BLaER1 (cell line): ENCODE results near the gene C1orf159.
"Not testable (repeated sequence)": the region's sequence is repeated elsewhere in the genome, so short reads cannot be mapped to it uniquely, and the experiment has no call there.

Experiments
- H3K27ac ChIP-seq: shearing (Covaris generic); formaldehyde crosslinking; 2 replicates; pipeline ENCODE4 v1.8.1; 2022
- H3K27me3 ChIP-seq: shearing (Covaris generic); formaldehyde crosslinking; 2 replicates; pipeline ENCODE4 v1.8.1; 2022
- H3K36me3 ChIP-seq: shearing (Covaris generic); formaldehyde crosslinking; 2 replicates; pipeline ENCODE4 v1.8.1; 2022
- H3K4me1 ChIP-seq: shearing (Covaris generic); formaldehyde crosslinking; 2 replicates; pipeline ENCODE4 v1.8.1; 2022
- H3K4me2 ChIP-seq: shearing (Covaris generic); formaldehyde crosslinking; 2 replicates; pipeline ENCODE4 v1.8.1; 2022
- H3K4me3 ChIP-seq: shearing (Covaris generic); formaldehyde crosslinking; 2 replicates; pipeline ENCODE4 v1.8.1; 2022
- H3K9ac ChIP-seq: shearing (Covaris generic); formaldehyde crosslinking; 2 replicates; pipeline ENCODE4 v1.8.1; 2022
- H3K9me3 ChIP-seq: shearing (Covaris generic); formaldehyde crosslinking; 2 replicates; pipeline ENCODE4 v1.8.1; 2022
- H4K20me1 ChIP-seq: shearing (Covaris generic); formaldehyde crosslinking; 2 replicates; pipeline ENCODE4 v1.8.1; 2022
- Cebpa-rat ChIP-seq: shearing (Covaris generic); IDR thresholded peaks from 2 replicates; pipeline ENCODE4 v1.8.1; 2022

C1orf159 gene

DNA sequence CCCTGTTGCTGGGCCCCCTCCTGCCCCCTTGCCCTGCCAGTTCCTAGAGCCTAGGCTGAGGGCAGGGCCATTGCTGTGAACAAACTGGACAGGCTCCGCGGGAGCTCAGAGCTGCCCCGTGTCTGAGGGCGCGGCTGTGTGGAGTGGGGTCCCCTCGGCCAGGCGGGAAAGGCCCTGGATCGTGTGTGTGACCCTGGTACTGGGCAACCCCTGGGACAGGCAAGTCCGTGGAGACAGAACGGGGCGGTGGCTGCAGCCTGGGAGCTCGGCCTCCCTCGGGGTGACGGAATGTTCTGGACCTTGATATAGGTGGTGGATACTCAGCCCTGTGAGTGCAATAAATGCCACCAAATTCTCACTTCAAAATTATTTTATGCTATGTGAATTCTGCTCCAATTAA is 27.7 kb upstream of the C1orf159 start:
- Histone ChIP-seq H3K4me1 (peaks cover 62% of the 10 kb centered on the region), H3K9ac (peak overlapping the region; percentile 83), H3K36me3 (no peaks in the 10 kb centered on the region), H3K9me3 (no peaks in the 10 kb centered on the region), H3K4me3 (no peak overlapping the region; the same call in 1 of the 2 replicates), H3K27ac (peak overlapping the region; percentile 97), H3K27me3 (peaks cover 5% of the 10 kb centered on the region; the same call in 1 of the 2 replicates), H4K20me1 (no peaks in the 10 kb centered on the region), H3K4me2 (peak overlapping the region; percentile 81)
- TF ChIP-seq Cebpa-rat: no peak

DNA sequence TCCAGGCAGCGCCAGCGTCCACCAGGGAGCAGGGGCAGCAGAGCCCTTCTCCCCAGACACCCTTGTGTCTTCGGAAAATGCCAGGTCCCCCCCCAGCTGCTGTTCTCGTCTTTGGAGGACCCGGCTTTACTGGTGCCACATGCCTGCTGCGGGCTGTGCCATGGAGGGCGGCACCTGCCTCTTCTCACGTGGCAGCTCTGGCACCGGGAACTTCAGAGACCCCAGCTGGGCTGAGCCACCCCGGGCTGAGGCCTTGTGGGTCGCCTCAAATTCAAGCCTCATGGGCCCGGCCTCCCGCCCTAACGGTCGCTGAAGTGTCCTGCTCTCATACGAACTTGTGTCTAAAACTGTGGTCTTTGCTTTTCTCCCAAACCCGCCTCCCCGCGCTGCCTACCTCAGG is 27.0 kb upstream of the C1orf159 start:
- Histone ChIP-seq H3K27me3 (peaks cover 5% of the 10 kb centered on the region; the same call in 1 of the 2 replicates), H4K20me1 (no peaks in the 10 kb centered on the region), H3K36me3 (no peaks in the 10 kb centered on the region), H3K4me3 (no peak overlapping the region; the same call in 1 of the 2 replicates), H3K4me2 (peak overlapping the region; percentile 81), H3K4me1 (peaks cover 70% of the 10 kb centered on the region), H3K27ac (peak overlapping the region; percentile 97), H3K9me3 (no peaks in the 10 kb centered on the region), H3K9ac (peak overlapping the region; percentile 83)
- TF ChIP-seq Cebpa-rat: no peak

DNA sequence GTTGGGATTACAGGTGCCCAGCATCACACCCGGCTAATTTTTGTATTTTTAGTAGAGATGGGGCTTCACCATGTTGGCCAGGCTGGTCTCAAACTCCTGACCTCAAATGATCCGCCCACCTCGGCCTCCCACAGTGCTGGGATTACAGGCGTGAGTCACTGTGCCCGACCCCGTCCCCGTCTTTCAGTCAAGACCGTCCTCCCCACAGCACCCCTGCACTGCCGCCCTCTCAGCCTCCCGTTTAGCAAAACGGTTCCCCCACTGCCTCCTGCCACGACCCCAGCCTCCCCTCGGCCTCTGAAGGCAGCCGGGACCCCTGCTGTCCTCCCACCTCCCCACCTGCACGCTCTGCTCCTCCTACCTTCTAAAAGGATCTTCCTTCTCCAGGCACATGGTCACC is 26.5 kb upstream of the C1orf159 start:
- peak overlapping the region; percentile 97 for H3K27ac ChIP-seq
- H3K4me1 ChIP-seq: peaks cover 75% of the 10 kb centered on the region
- not testable (repeated sequence) for H4K20me1 ChIP-seq, H3K4me3 ChIP-seq, H3K9me3 ChIP-seq, H3K27me3 ChIP-seq, H3K36me3 ChIP-seq
- peak overlapping the region; percentile 81 for H3K4me2 ChIP-seq
- peak overlapping the region; percentile 83 for H3K9ac ChIP-seq

DNA sequence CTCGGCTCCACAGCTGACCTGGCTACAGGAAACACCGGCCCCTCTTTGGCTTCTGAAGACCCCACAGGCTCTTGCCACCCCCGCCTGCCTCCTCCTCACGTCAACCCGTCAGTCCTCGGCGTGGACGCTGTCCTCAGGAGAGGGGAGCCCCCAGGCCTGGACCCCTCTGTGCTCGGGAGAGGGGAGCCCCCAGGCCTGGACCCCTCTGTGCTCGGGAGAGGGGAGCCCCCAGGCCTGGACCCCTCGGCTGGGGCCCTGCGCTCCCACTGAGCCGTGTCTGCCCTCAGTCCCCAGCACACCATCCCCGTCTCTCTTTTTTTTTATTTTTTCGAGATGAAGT is 26.0 kb upstream of the C1orf159 start:
- Histone ChIP-seq H3K4me3 (no peak overlapping the region), H3K4me1 (peaks cover 78% of the 10 kb centered on the region), H3K9ac (peak overlapping the region; percentile 32; the same call in 1 of the 2 replicates), H3K27ac (peak overlapping the region; percentile 65), H4K20me1 (no peaks in the 10 kb centered on the region), H3K27me3 (peaks cover 5% of the 10 kb centered on the region; the same call in 1 of the 2 replicates), H3K36me3 (no peaks in the 10 kb centered on the region), H3K4me2 (peak overlapping the region; percentile 81), H3K9me3 (no peaks in the 10 kb centered on the region)
- TF ChIP-seq Cebpa-rat: no peak

DNA sequence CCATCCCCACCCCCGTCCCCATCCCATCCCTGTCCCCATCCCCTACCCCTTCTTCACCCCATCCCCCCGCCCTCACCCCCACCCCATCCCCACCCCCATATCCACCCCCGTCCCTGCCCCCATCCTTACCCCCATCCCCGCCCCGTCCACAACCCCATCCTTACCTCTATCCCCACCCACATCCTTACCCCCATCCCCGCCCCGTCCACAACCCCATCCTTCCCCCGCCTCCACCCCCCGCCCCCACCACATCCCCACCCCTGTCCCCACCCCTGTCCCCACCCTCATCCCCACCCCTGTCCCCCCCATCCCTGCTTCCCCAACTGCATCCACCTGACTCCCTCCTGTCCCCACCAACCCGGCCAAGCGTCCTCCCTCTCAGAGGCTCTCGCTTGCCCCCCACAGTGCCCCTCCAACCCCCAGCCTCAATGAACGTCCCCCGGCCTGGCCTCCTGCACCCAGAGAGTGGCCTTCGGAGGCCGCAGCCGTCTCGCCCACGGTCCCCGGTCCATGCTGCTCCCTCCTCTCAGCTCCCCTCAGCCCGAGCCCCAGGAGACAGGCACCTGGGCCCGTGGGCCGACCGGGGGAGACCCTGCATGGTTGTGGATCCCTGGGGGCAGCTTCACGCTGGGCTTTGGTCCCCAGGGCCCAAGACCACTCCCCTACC is 25.5 kb upstream of the C1orf159 start:
- Histone ChIP-seq H3K9ac (peak overlapping the region; percentile 32; the same call in 1 of the 2 replicates), H3K4me3 (no peak overlapping the region), H4K20me1 (no peaks in the 10 kb centered on the region), H3K9me3 (no peaks in the 10 kb centered on the region), H3K36me3 (no peaks in the 10 kb centered on the region), H3K27me3 (peaks cover 5% of the 10 kb centered on the region; the same call in 1 of the 2 replicates), H3K27ac (peak overlapping the region; percentile 65), H3K4me2 (peak overlapping the region; percentile 81), H3K4me1 (peaks cover 80% of the 10 kb centered on the region)
- TF ChIP-seq Cebpa-rat: no peak

DNA sequence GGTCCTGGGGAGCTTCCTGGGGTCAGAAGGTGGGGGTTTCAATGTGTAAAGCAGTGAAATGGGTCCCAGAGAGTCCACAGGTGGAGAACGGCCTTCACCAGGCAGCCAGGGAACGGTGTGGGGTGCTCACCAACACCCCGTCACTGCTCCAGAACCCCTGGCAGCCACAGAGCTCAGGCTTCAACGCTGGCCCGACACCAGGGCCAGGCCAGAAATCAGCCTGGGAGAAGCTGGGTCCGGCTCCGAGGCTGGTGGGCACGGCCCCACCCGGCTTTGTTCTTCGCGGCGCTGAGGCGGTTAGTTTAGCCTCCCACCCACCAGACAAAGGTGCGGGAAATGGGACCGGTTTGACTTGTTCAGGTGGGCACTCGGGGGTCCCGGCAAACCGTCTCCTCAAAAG is 24.8 kb upstream of the C1orf159 start:
- Histone ChIP-seq H3K4me1 (peaks cover 80% of the 10 kb centered on the region), H4K20me1 (no peaks in the 10 kb centered on the region), H3K9ac (no peak overlapping the region)

DNA sequence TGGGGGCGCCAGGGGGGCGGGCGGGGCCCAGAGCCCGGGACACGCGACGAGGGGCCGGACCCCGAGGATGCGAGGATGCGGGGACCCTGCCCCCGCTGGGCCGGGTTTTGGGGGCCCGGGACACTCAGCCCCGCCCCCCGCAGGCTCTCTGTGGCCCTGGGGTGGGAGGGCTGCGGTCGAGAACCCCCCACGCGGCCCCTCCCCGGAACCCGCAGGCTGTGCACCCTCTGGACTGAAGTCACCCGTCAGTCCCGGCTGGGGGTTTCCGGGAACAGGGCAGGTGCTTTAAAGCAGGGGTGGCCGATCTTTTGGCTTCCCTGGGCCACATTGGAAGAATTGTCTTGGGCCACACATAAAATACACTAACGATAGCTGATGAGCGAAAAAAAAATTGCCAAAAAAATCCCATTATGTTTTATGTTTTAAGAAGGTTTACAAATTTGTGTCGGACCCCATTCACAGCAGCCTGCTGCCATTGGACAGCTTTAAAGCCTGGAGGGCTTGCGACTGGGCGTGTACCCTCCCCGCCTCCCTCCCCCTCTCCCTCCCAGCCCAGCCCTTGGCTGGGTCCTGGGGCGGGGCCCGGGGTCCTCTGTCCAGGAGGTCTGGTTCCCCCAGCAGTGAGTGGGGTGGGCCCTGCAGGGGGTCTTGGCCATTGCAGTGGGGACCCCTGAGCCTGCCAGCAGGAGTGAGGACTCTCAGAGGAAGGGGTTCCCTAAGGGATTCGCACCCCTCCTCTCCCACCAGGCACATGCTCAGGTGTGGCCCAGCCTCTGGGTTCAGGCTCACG is 21.6 kb upstream of the C1orf159 start:
- H4K20me1 ChIP-seq: no peaks in the 10 kb centered on the region
- no peak for TF ChIP-seq Cebpa-rat
- peaks cover under 1% of the 10 kb centered on the region; the same call in 1 of the 2 replicates for H3K27me3 ChIP-seq
- no peak overlapping the region for H3K27ac ChIP-seq
- H3K4me1 ChIP-seq: peaks cover 80% of the 10 kb centered on the region
- peak overlapping the region; percentile 98 for H3K4me2 ChIP-seq
- H3K9me3 ChIP-seq: no peaks in the 10 kb centered on the region
- peak overlapping the region; percentile 58; the same call in 1 of the 2 replicates for H3K4me3 ChIP-seq
- no peaks in the 10 kb centered on the region for H3K36me3 ChIP-seq
- no peak overlapping the region; the same call in 1 of the 2 replicates for H3K9ac ChIP-seq

More for the DNA sequence above, 24.8 kb upstream of the C1orf159 start:
- Histone ChIP-seq H3K9me3 (no peaks in the 10 kb centered on the region), H3K4me2 (peak overlapping the region; percentile 26), H3K27me3 (peaks cover 5% of the 10 kb centered on the region; the same call in 1 of the 2 replicates), H3K27ac (peak overlapping the region; percentile 19; the same call in 1 of the 2 replicates), H3K4me3 (no peak overlapping the region), H3K36me3 (no peaks in the 10 kb centered on the region)
- no peak for TF ChIP-seq Cebpa-rat

DNA sequence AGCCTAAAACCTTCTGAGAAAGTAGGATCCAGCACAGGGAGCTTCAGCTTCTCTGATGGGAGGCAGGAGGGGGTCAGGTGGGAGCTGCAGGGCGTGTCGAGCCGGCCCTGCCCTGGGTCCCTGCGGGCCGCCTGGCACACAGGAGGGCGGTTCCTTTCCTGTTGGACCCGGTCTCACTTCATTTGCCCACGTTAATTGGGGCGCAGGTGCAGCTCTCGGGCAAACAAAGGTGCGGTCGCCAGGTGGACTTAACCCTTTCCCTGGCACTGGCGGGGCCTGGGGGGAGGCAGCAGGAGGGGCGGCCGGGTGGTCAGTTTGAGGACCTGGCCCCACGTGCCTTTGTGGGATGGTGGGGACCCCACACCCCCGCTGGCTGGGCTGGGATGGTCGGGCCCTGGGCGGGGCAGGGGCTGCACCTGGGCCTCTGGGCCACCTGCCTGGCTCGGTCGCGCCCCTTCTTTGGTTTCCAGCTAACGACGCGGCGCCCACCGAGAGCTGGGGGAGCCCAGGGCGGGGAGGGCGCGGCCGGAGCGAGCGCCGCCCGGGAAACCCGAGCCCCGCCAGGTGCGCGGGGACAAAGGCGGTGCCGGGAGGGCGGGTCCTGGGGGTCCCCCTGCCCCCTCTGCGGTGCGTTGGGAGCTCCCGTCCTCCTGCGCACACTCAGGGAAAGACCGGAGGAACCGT is 20.8 kb upstream of the C1orf159 start:
- Histone ChIP-seq H3K36me3 (no peaks in the 10 kb centered on the region), H3K9ac (0 out of 2 replicates have a peak overlapping the region, but pooled peaks have one; percentile 22), H3K27me3 (no peaks in the 10 kb centered on the region), H3K9me3 (no peaks in the 10 kb centered on the region), H3K4me2 (peak overlapping the region; percentile 98), H4K20me1 (no peaks in the 10 kb centered on the region), H3K4me3 (peak overlapping the region; percentile 58), H3K4me1 (peaks cover 80% of the 10 kb centered on the region), H3K27ac (peak overlapping the region; percentile 55)
- TF ChIP-seq Cebpa-rat: no peak

DNA sequence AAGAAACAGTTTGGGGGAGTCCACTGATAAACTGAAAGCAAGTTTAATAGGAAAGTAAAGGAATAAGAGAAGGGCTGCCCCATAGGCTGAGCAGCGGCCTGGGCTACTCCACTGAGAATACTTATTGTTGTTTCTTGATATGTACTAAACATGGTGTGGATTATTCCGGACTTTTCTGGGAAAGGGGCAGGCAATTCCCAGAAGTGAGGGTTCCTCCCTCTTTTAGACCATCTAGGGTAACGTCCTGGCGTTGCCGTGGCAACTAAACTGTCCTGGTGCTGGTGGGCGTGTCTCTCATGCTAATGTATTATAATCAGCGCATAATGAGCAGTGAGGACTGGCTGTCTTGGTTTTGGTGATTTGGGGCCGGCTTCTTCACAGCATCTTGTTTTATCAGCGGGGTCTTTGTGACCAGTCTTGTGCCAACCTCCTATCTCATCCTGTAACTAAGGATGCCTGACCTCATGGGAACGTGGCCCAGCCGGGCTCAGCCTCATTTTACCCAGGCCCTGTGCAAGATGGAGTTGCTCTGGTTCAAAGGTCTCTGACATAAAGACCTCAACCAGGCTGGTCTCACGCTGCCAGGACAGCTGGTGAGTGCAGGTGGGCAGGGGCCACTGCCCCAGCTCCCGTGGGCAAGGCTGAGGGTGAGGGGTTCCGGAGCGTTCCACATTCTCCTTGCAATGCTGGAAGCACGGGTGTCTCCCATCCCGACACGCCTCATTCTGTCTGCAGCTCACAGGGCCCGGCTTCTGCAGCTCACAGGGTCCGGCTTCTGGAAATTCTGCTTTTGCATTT is 19.6 kb upstream of the C1orf159 start:
- H3K4me2 ChIP-seq: peak overlapping the region; percentile 98
- H4K20me1 ChIP-seq: no peaks in the 10 kb centered on the region
- peak overlapping the region; percentile 11; the same call in 1 of the 2 replicates for H3K27ac ChIP-seq
- H3K4me1 ChIP-seq: peaks cover 78% of the 10 kb centered on the region
- TF ChIP-seq Cebpa-rat: no peak
- no peaks in the 10 kb centered on the region for H3K36me3 ChIP-seq
- H3K9me3 ChIP-seq: no peaks in the 10 kb centered on the region
- no peak overlapping the region; the same call in 1 of the 2 replicates for H3K9ac ChIP-seq
- no peaks in the 10 kb centered on the region for H3K27me3 ChIP-seq
- no peak overlapping the region for H3K4me3 ChIP-seq
